ENCODE data around the gene UGGT1. TPM values are rescaled to one million over a fixed set of nuclear protein-coding genes. Genes with fewer than 3 reads are reported as not detected.

UGGT1 gene
- total RNA-seq, 1 experiment from 2014 or later = 55.9 TPM

DNA sequence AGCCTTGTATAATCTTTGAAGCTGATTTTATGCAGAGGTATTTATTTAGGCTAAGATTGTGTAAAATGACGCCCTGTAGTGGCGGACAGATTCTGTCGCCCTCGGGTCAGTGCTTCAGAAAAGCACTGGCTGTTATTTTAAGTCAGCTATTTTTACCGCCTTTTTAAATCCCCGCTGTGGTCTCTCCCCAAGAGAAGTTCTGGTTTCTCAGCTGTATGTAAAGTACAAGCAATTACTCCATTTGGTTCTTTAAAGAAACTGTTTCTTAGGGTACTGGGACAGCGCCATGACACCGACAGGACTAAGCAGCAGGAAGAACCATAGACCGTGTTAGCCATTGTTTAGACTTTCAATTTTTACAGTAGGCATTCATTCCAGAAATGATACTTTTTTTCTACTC lies 65.0 kb downstream of the UGGT1 start:
- Histone ChIP-seq H2AK5ac (ENCODE audit: insufficient read length, low read length) (no peak overlapping the region), H3K18ac (ENCODE audit: insufficient read length, low read depth, low read length) (no peak overlapping the region), H2AFZ (ENCODE audit: low read length) (no peak overlapping the region), H4K20me1 (ENCODE audit: control insufficient read depth, insufficient read depth, insufficient read length) (no peaks in the 10 kb centered on the region), H3K4me2 (ENCODE audit: insufficient read depth, insufficient read length, low read length) (no peak overlapping the region), H3K27me3 (ENCODE audit: insufficient read depth, low read length) (no peaks in the 10 kb centered on the region), H3K9ac (ENCODE audit: extremely low read depth, insufficient read length, low read length) (no peak overlapping the region), H2BK20ac (ENCODE audit: low read depth, low read length, poor library complexity, severe bottlenecking) (no peak overlapping the region), H2BK120ac (ENCODE audit: low read depth, low read length, poor library complexity, severe bottlenecking) (no peak overlapping the region), H3T11ph (ENCODE audit: low read length) (no peak overlapping the region), H2BK15ac (ENCODE audit: low read depth, low read length) (no peak overlapping the region), H3K79me2 (ENCODE audit: insufficient read depth, low read length) (no peaks in the 10 kb centered on the region), H2BK12ac (ENCODE audit: insufficient read length, low read depth, low read length) (no peak overlapping the region), H3K79me1 (ENCODE audit: insufficient read depth, low read depth, low read length, poor library complexity, severe bottlenecking) (no peaks in the 10 kb centered on the region), H3K14ac (ENCODE audit: insufficient read depth, low read length) (no peak overlapping the region), H4K91ac (ENCODE audit: insufficient read length, low read depth, low read length) (no peak overlapping the region), H3K23me2 (ENCODE audit: insufficient read length, low read depth, low read length, poor library complexity, severe bottlenecking) (no peaks in the 10 kb centered on the region), H4K5ac (ENCODE audit: insufficient read length, low read depth, low read length) (no peak overlapping the region), H3K4me1 (ENCODE audit: insufficient read depth, low read length) (no peaks in the 10 kb centered on the region), H3K27ac (ENCODE audit: insufficient read length, low read depth, low read length) (no peak overlapping the region), H3K23ac (ENCODE audit: insufficient read length, low read depth, low read length) (no peak overlapping the region), H3K9me3 (ENCODE audit: control insufficient read depth, low read depth, low read length) (no peaks in the 10 kb centered on the region), H4K8ac (replicated peaks; ENCODE audit: insufficient read length, low read depth, low read length) (no peak overlapping the region), H3K56ac (ENCODE audit: insufficient read length, low read depth, low read length) (no peak overlapping the region), H3K4ac (ENCODE audit: low read depth, low read length) (no peak overlapping the region), H2BK5ac (ENCODE audit: insufficient read length, low read length) (no peak overlapping the region)
- Mint-ChIP-seq H3K4me3 (no peak overlapping the region), H3K27ac (no peak overlapping the region), H3K27me3 (ENCODE audit: low read depth) (no peaks in the 10 kb centered on the region), H3K9me3 (no peaks in the 10 kb centered on the region), H3K4me1 (no peaks in the 10 kb centered on the region), H3K36me3 (ENCODE audit: insufficient read depth in 1 of 3, low read depth in 3 of 3) (peaks cover 7 to 55% (median 28%) of the 10 kb centered on the region in 3 experiments; a peak in 6 of 7 replicates)
- TF ChIP-seq, protein P1, sequence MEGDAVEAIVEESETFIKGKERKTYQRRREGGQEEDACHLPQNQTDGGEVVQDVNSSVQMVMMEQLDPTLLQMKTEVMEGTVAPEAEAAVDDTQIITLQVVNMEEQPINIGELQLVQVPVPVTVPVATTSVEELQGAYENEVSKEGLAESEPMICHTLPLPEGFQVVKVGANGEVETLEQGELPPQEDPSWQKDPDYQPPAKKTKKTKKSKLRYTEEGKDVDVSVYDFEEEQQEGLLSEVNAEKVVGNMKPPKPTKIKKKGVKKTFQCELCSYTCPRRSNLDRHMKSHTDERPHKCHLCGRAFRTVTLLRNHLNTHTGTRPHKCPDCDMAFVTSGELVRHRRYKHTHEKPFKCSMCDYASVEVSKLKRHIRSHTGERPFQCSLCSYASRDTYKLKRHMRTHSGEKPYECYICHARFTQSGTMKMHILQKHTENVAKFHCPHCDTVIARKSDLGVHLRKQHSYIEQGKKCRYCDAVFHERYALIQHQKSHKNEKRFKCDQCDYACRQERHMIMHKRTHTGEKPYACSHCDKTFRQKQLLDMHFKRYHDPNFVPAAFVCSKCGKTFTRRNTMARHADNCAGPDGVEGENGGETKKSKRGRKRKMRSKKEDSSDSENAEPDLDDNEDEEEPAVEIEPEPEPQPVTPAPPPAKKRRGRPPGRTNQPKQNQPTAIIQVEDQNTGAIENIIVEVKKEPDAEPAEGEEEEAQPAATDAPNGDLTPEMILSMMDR (conservative IDR thresholded peaks at IDR 0.05) = no peak
- DNase-seq = no peak
- WGBS (ENCODE audit: extremely low coverage, insufficient read length, low lambda C conversion rate) = no CpG with 5 or more reads among the region's 9 CpGs

Data from H9 (cell line).